Endothelial cell of umbilical vein (primary cell): ENCODE results near the gene DLGAP1. TPM values are rescaled to one million over a fixed set of nuclear protein-coding genes. Genes with fewer than 3 reads are reported as not detected.

ENCODE experiments used
- BruUV-seq: library from RNA; stranded (reverse); fragments of 400-500 nt; replicated peaks from 2 replicates; lab custom pipeline; 2021; lab: Mats Ljungman, UMichigan
- CTCF ChIA-PET: fragments of 300-600, 350-600 bp; sonication (Branson Sonifier 250); formaldehyde crosslinking; loops from one replicate; lab custom pipeline; 2021; ENCODE audit warnings: antibody characterized with exemption, inconsistent platforms; lab: Charles Lee
- POLR2A ChIA-PET: fragments of 300-600, 350-600 bp; sonication (Branson Sonifier 250); formaldehyde crosslinking; loops from one replicate; lab custom pipeline; 2021; ENCODE audit warnings: antibody characterized with exemption, inconsistent platforms; lab: Charles Lee
- DNase-seq: peaks from one replicate; pipeline ENCODE4 v3.0.0-alpha.2; 2011; ENCODE audit warnings: low read depth, low spot score
- FAIRE-seq: peaks from 2 replicates; lab custom pipeline; 2011; peaks lifted over from hg19 to GRCh38; lab: Jason Lieb, UNC
- H2AFZ ChIP-seq: 2 replicates; pipeline ENCODE4 v1.6.0; 2012; ENCODE audit warnings: low read depth, low read length, control low read depth, inconsistent platforms
- H3K27ac ChIP-seq: 2 replicates; pipeline ENCODE4 v1.5.1; 2011; ENCODE audit warnings: low read depth, mild to moderate bottlenecking, control low read depth, low read length, moderate library complexity; ENCODE audit not compliant: insufficient read depth
- H3K27me3 ChIP-seq, 2 experiments: 2 replicates each; pipeline versions ENCODE4 v1.6.0 to v1.6.1; 2011; ENCODE audit warnings: low read length in 2 of 2, mixed read lengths in 1 of 2; ENCODE audit not compliant: control insufficient read depth in 2 of 2, insufficient read depth in 2 of 2
- H3K36me3 ChIP-seq, 2 experiments: 2 replicates in 1 of 2; 3 replicates in 1 of 2; pipeline ENCODE4 v1.5.1; 2011; ENCODE audit warnings: low read length in 2 of 2, mild to moderate bottlenecking in 1 of 2, moderate library complexity in 1 of 2; ENCODE audit not compliant: control insufficient read depth in 2 of 2, insufficient read depth in 2 of 2; ENCODE audit errors: extremely low read depth in 1 of 2
- H3K4me1 ChIP-seq: 3 replicates; pipeline ENCODE4 v1.5.1; 2011; ENCODE audit warnings: mild to moderate bottlenecking, low read length; ENCODE audit not compliant: control insufficient read depth, insufficient read depth; ENCODE audit errors: extremely low read depth
- H3K4me2 ChIP-seq: 2 replicates; pipeline ENCODE4 v1.6.1; 2011; ENCODE audit warnings: low read length, control low read depth, mixed read lengths; ENCODE audit not compliant: insufficient read depth
- H3K4me3 ChIP-seq, 3 experiments: fragments of 200-600 bp in 1 of 3; sonication (generic), shearing (Covaris generic) in 1 of 3; replicated peaks in 1 of 3; 2 replicates each; pipeline ENCODE4 v1.5.1; 2011 to 2016; ENCODE audit warnings: control low read depth in 3 of 3, low read length in 3 of 3, mild to moderate bottlenecking in 2 of 3, inconsistent platforms in 1 of 3, low read depth in 1 of 3, moderate library complexity in 1 of 3; ENCODE audit not compliant: insufficient read depth in 1 of 3
- H3K79me2 ChIP-seq: 2 replicates; pipeline ENCODE4 v1.6.0; 2012; ENCODE audit warnings: low read length, inconsistent platforms; ENCODE audit not compliant: control insufficient read depth, insufficient read depth
- H3K9ac ChIP-seq: replicated peaks from 2 replicates; pipeline ENCODE3; 2011; ENCODE audit warnings: low read length, control low read depth; ENCODE audit not compliant: insufficient read depth; ENCODE audit errors: extremely low read depth
- H3K9me1 ChIP-seq: replicated peaks from 3 replicates; pipeline ENCODE4 v1.6.0; 2011; ENCODE audit warnings: mild to moderate bottlenecking, low read length; ENCODE audit not compliant: control insufficient read depth, insufficient read depth; ENCODE audit errors: extremely low read depth
- H3K9me3 ChIP-seq: replicated peaks from 2 replicates; pipeline ENCODE4 v1.5.1; 2012; ENCODE audit warnings: low read length, inconsistent platforms; ENCODE audit not compliant: control insufficient read depth, insufficient read depth
- H4K20me1 ChIP-seq: replicated peaks from 2 replicates; pipeline ENCODE3; 2011; ENCODE audit warnings: mild to moderate bottlenecking, low read length; ENCODE audit not compliant: control insufficient read depth, insufficient read depth; ENCODE audit errors: extremely low read depth
- CTCF ChIP-seq, 2 donors: IDR thresholded peaks; 1 replicate in 1 of 2; 2 replicates in 1 of 2; pipeline ENCODE4 v1.5.1; 2011; ENCODE audit warnings: low read length in 2 of 2, mild to moderate bottlenecking in 2 of 2, moderate library complexity in 2 of 2, control low read depth in 1 of 2, inconsistent platforms in 1 of 2, low read depth in 1 of 2; ENCODE audit not compliant: insufficient read depth in 1 of 2; ENCODE audit errors: extremely low read depth in 1 of 2
- EZH2 ChIP-seq: IDR thresholded peaks from 2 replicates; pipeline ENCODE4 v1.6.1; 2012; ENCODE audit warnings: borderline replicate concordance, low read depth, mild to moderate bottlenecking, moderate library complexity, low read length, inconsistent platforms; ENCODE audit not compliant: severe bottlenecking
- GATA2 ChIP-seq: IDR thresholded peaks from 2 replicates; pipeline ENCODE4 v1.7.0; 2011; ENCODE audit warnings: low read depth, mild to moderate bottlenecking, moderate library complexity, mixed read lengths, low read length; ENCODE audit not compliant: insufficient read length, insufficient read depth
- MAX ChIP-seq: IDR thresholded peaks from 2 replicates; pipeline ENCODE4 v1.6.1; 2011; ENCODE audit not compliant: insufficient read depth, insufficient read length
- POLR2AphosphoS5 ChIP-seq: IDR thresholded peaks from 2 replicates; pipeline ENCODE4 v1.6.1; 2012; ENCODE audit warnings: low read depth, mild to moderate bottlenecking, control low read depth, low read length, moderate library complexity; ENCODE audit not compliant: insufficient read depth
- dilution Hi-C: fragments of 300-500 bp; cut with MboI; formaldehyde crosslinking; loops from one replicate; pipeline ENCODE4 v1.15.0; 2019; ENCODE audit warnings: low sequenced_read_pairs; ENCODE audit not compliant: extremely low pct_ligation_motif_present
- intact Hi-C: fragments of 100-400 bp; cut with micrococcal nuclease; formaldehyde crosslinking; loops from one replicate; pipeline ENCODE4 v1.10.0; 2022
- polyA plus RNA-seq, 4 experiments: library from polyadenylated mRNA; depleted of rRNA in 3 of 4; stranded (reverse) in 3 of 4; unstranded in 1 of 4; fragments of >200 nt; gene quantifications; 2 replicates each; pipeline versions ENCODE4 v1.2.1 to v1.2.3, GENCODE V29; 2011 to 2012; ENCODE audit warnings: missing spikeins in 1 of 4
- total RNA-seq: library from RNA; stranded (reverse); gene quantifications from 2 replicates; pipeline ENCODE4 v1.2.3, GENCODE V29; 2021

DLGAP1 gene
- total and polyA plus RNA-seq, 2 donors (not counting 3 experiments of a cell fraction or from before 2014, with no cell fraction given): 0.04 TPM; not detected in 1

- DNase-seq (no peak), FAIRE-seq (no peak)
- BruUV-seq: no TSS peak
- Histone ChIP-seq H3K9me3 (no peaks in the 10 kb centered on the region), H3K9ac (no peak overlapping the region), H3K36me3 (no peaks in the 10 kb centered on the region), H3K27ac (no peak overlapping the region), H4K20me1 (no peaks in the 10 kb centered on the region), H2AFZ (no peak overlapping the region), H3K9me1 (no peaks in the 10 kb centered on the region), H3K79me2 (no peaks in the 10 kb centered on the region), H3K4me2 (no peak overlapping the region), H3K27me3 (no peaks in the 10 kb centered on the region), H3K4me1 (no peaks in the 10 kb centered on the region), H3K4me3 (no peak overlapping the region)
- intact Hi-C loops: no loop called here
- ChIA-PET POLR2A (no interaction called here), CTCF (no interaction called here)
- TF ChIP-seq CTCF (IDR thresholded peaks at IDR 0.05; ENCODE audit: extremely low read depth in 1 of 2, insufficient read depth in 1 of 2, low read depth in 1 of 2, low read length in 2 of 2) (no peak), MAX (no peak), POLR2AphosphoS5 (no peak), EZH2 (no peak), GATA2 (no peak)
- dilution Hi-C loops: no loop called here
Observed at GRCh38 chr18:4063545-4063944, 391.6 kb downstream of the DLGAP1 start.
